ENCODE measurements around the gene RAI14. TPM values are rescaled to one million over a fixed set of nuclear protein-coding genes. Genes with fewer than 3 reads are reported as not detected.

The RAI14 gene
- total RNA-seq, 1 donor from 2014 or later, result 1.1 TPM

DNA sequence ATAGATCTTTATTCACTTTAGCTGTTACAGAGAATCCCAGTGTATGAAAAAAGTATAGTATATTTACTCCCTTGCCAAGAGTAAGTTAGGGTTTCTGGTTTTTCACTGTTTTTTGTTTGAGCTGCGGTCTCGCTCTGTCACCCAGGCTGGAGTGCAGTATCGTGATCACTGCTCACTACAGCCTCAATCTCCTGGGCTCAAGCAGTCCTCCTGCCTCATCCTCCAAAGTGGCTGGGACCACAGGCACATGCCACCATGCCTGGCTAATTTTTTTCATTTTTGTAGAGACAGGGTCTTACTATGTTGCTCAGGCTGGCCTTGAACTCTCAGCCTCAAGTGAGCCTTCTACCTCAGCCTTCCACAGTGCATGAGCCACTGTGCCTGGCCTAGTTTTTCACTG lies 3.0 kb downstream of the RAI14 start:
- TF ChIP-seq, protein P1, sequence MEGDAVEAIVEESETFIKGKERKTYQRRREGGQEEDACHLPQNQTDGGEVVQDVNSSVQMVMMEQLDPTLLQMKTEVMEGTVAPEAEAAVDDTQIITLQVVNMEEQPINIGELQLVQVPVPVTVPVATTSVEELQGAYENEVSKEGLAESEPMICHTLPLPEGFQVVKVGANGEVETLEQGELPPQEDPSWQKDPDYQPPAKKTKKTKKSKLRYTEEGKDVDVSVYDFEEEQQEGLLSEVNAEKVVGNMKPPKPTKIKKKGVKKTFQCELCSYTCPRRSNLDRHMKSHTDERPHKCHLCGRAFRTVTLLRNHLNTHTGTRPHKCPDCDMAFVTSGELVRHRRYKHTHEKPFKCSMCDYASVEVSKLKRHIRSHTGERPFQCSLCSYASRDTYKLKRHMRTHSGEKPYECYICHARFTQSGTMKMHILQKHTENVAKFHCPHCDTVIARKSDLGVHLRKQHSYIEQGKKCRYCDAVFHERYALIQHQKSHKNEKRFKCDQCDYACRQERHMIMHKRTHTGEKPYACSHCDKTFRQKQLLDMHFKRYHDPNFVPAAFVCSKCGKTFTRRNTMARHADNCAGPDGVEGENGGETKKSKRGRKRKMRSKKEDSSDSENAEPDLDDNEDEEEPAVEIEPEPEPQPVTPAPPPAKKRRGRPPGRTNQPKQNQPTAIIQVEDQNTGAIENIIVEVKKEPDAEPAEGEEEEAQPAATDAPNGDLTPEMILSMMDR (IDR thresholded peaks at IDR 0.05), result no peak
- no peaks in the 10 kb centered on the region for H3K9me3 Mint-ChIP-seq
- peaks cover 3% of the 10 kb centered on the region for H3K36me3 Mint-ChIP-seq (ENCODE audit: low read depth)
- CTCF ChIA-PET, result interaction anchor here (0.8 kb wide), 1 partner anchor 59 kb away, joined by 3 read pairs; no protein-coding TSS in a partner anchor
- DNase-seq (no peak), ATAC-seq (ENCODE audit: low read depth) (no peak)
- POLR2A ChIA-PET, result no interaction called here
- intact Hi-C loops (cut with micrococcal nuclease), result loop anchor here (5.0 kb wide), 2 partner anchors 178 to 238 kb away; partner anchors contain the start of gene TTC23L
- peaks cover 20% of the 10 kb centered on the region for H3K4me1 Mint-ChIP-seq
- peaks cover 33% of the 10 kb centered on the region for H3K27me3 Mint-ChIP-seq
- no peak overlapping the region for H3K4me3 Mint-ChIP-seq
- no peak overlapping the region for H3K27ac Mint-ChIP-seq

- Mint-ChIP-seq H3K27ac (no peak overlapping the region), H3K4me1 (peaks cover 16% of the 10 kb centered on the region), H3K4me3 (no peak overlapping the region), H3K27me3 (peaks cover 29% of the 10 kb centered on the region), H3K36me3 (ENCODE audit: low read depth) (peaks cover 3% of the 10 kb centered on the region), H3K9me3 (no peaks in the 10 kb centered on the region)
- TF ChIP-seq, protein P1 (IDR thresholded peaks at IDR 0.05), result no peak
- CTCF ChIA-PET, result no interaction called here
- POLR2A ChIA-PET, result no interaction called here
- DNase-seq, result no peak
- no peak for ATAC-seq (ENCODE audit: low read depth)
- intact Hi-C loops (cut with micrococcal nuclease), result no loop called here
Measured at GRCh38 chr5:34660444-34660843, 4.3 kb downstream of the RAI14 start.

DNA sequence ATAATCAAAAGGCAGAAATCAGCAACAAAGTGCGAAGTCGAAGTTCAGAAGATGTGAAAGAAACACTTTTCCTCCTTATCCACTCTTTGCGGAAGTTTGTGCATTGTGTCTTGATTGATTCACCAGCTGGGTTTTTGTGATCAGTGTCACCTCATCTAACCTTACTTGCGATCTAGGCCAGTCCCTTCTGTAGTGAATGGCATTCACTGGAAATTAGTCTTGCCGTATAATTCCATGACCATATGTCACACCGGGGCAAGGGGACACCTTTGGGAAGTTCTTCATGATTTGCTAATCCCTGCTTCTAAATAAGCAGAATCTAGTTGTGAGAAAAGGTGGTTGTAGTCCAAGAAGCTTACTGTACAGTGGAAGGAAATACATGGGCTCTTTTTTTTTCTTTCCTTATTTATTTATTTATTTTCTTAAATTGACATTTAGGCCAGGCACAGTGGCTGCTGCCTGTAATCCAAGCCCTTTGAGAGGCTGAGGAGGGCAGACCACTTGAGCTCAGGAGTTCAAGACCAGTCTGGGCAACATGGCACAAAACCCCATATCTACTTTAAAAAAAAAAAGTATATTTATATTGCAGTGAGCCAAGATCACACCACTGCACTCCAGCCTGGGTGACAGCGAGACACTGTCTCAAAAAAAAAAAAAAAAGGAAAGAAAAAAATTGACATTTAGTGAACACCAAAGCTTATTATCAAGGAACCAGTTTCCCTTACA lies 7.8 kb downstream of the RAI14 start:
- ChIA-PET CTCF (no interaction called here), POLR2A (no interaction called here)
- Mint-ChIP-seq H3K9me3 (no peaks in the 10 kb centered on the region), H3K27ac (no peak overlapping the region), H3K4me3 (no peak overlapping the region), H3K4me1 (no peaks in the 10 kb centered on the region), H3K27me3 (peaks cover 10% of the 10 kb centered on the region), H3K36me3 (ENCODE audit: low read depth) (no peaks in the 10 kb centered on the region)
- TF ChIP-seq, protein P1 (IDR thresholded peaks at IDR 0.05), result no peak
- ATAC-seq (ENCODE audit: low read depth) (no peak), DNase-seq (no peak)
- intact Hi-C loops (cut with micrococcal nuclease), result no loop called here

DNA sequence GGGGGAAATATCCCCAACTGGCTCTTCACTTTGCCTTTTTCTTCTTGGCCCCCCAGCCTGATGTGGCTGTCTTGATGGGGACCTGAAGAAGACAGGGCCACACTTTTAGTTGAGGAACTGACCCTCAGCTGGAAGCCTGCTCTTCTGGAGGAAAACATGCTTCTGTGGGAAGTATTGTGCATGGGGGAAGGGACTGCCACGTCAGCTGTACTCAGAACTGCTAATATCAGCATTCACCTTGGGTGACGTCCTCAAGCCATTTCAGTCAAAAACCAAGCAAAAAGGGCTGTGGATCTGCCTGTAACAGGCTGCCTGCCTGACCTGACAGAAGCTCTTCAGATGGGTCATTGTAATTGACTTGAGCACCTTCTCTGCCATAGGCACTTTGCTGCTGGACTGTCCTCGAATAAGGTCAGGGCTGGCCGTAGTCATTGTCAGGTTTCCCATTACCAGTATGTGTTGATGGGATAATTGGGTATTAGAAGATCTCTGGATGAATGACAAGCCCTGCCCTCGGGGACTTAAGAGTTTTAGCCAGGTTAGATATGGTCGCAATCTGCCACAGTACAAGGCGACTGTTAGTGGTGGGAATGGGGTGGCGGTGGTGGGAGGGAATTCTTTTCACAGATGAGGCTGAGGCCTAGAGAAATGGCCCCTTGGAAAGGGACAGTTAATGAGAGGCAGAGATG lies 10.4 kb downstream of the RAI14 start:
- Mint-ChIP-seq H3K36me3 (ENCODE audit: low read depth) (no peaks in the 10 kb centered on the region), H3K4me1 (no peaks in the 10 kb centered on the region), H3K9me3 (no peaks in the 10 kb centered on the region), H3K27me3 (peaks cover 6% of the 10 kb centered on the region), H3K4me3 (no peak overlapping the region), H3K27ac (no peak overlapping the region)
- ChIA-PET CTCF (no interaction called here), POLR2A (no interaction called here)
- TF ChIP-seq, protein P1 (IDR thresholded peaks at IDR 0.05), result no peak
- ATAC-seq (ENCODE audit: low read depth) (no peak), DNase-seq (no peak)
- intact Hi-C loops (cut with micrococcal nuclease), result no loop called here

DNA sequence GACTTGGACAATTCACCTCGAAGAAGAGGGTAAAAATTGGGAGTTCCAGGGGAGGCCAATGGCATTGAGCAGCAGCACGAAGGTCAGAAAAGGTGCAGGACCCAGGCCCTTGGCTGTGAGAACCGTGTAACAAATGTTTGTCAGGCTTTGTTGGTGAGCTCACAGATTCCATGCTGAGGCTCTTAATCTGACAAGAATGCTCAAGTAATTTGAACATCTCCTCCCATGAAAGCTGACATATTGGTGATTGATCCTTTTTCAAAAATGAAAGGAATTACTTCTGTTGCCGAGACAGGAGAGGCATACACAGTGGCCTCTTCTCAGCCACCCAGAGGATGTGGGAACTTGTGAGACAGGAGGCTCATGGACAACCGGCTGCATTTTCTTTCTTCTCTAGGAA lies 11.6 kb downstream of the RAI14 start:
- no peaks in the 10 kb centered on the region for H3K9me3 Mint-ChIP-seq
- no peak overlapping the region for H3K27ac Mint-ChIP-seq

More for the DNA sequence above, 11.6 kb downstream of the RAI14 start:
- ChIA-PET CTCF (no interaction called here), POLR2A (no interaction called here)
- H3K4me3 Mint-ChIP-seq, result no peak overlapping the region
- peaks cover 4% of the 10 kb centered on the region for H3K27me3 Mint-ChIP-seq
- no peak for ATAC-seq (ENCODE audit: low read depth)
- TF ChIP-seq, protein P1 (IDR thresholded peaks at IDR 0.05), result no peak
- H3K4me1 Mint-ChIP-seq, result no peaks in the 10 kb centered on the region
- intact Hi-C loops (cut with micrococcal nuclease), result no loop called here
- DNase-seq, result no peak
- H3K36me3 Mint-ChIP-seq (ENCODE audit: low read depth), result no peaks in the 10 kb centered on the region

Measured in activated B cell treated with CpG ODN at 0.5 μM for 24 hours (primary cell).